DMS 273 treated with DMSO at 0.1 percent for 48 hours (cell line): ENCODE data around the gene SFTA2.
"Not testable (repeated sequence)": the region's sequence is repeated elsewhere in the genome, so short reads cannot be mapped to it uniquely, and the experiment has no call there.

Source experiments
- DNase-seq: peaks from one replicate; lab custom pipeline; 2025; lab: John Stamatoyannopoulos, UW

The SFTA2 gene

GRCh38 chr6:30942338-30943060 is 10.5 kb upstream of the SFTA2 start:
- peak; percentile 5 for DNase-seq

DNA sequence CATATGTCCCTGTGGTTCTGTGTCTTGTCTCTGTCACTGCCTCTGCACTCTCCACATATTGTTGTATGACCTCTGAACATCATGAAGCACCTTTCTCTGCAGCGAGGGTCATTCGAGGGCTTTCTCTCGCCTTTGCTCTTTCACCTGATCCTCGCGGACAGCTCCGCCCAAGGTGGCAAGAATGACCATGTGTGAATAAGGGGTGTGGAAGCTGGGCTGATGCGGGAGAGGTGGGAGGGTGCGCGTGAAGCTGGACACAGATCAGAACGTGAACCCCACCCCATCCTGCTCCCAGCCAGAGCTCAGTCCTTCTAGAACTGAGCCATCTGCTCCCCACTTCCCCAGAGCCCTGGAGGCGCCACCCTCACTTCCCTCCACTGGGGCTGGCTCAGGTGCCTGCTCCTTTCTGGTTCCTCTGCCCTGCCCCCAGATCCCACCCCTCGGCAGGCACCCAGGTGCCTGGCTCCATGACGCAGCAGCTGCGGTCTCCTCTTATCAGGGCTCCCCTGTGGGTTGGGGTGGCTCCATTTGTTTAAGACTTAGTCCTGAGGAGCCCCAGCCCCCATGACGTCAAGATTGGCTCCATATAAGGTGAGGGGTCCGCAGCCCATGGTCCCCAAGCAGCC is 8.5 kb upstream of the SFTA2 start, which contains the start of gene MUCL3:
TSS of gene MUCL3 (plus strand) at position 613 of the 626 bp plus-strand sequence. CDS start 27 bp downstream, outside the sequence.
- DNase-seq = no peak

DNA sequence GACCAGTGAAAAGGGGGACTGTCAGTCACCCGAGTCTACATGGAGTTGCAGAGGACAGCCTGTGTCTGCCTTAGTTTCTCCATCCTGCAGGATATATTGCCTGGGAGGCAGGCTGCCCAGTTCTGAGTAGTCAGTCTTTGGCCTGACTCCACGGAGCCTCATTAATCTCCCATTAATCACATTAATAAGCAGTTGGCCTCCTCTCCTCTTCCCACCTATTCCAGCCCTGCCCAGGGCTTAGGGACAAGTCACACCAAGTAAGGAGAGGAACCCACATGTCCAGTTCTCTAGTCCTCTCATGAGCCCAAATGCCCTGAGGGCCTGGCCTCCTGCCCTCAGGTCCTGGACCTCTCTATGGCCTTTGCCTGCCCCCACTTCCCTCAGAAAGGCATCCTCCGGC is 7.5 kb upstream of the SFTA2 start:
- no peak for DNase-seq

DNA sequence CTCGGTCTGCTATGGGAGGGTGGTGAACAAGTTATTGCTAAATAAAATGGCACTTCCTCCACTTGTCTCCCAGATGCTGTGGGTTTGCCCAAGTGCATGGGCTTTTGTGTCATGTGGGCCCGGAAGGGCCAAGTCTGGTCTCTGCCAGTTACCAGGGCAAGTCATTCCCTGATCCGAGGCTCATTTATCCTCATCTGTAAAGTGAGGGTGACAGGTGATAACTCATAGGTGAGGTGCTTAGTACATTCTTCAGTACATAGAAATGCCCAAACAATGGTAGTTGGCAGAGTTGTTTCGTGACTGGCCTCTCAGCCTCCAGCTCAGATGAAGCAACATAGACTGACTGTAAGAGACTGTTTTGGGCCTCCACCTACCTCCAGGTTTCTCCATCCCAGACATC is 6.8 kb upstream of the SFTA2 start:
- DNase-seq = no peak

DNA sequence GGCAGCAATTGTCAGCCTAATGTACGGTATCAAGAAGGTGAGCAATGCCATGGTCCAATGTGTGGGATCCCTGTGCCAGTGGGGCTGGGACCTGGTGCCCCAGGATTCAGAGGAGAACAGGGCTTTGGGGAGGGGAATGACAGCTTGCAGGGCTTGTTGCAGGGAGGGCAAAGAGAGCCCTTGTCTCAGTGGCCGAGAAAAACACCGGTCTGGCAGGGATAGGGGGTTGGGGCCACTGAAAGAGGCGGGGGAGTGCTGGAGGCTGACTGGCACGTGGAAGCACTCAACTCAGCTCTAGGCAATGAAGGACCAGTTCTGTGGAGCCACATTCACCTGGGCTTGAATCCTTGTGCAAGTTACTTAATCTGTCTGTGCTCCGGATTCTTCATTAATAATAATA is 5.3 kb upstream of the SFTA2 start:
- no peak for DNase-seq

GRCh38 chr6:30935018-30935417 is 3.0 kb upstream of the SFTA2 start:
- DNase-seq = no peak

DNA sequence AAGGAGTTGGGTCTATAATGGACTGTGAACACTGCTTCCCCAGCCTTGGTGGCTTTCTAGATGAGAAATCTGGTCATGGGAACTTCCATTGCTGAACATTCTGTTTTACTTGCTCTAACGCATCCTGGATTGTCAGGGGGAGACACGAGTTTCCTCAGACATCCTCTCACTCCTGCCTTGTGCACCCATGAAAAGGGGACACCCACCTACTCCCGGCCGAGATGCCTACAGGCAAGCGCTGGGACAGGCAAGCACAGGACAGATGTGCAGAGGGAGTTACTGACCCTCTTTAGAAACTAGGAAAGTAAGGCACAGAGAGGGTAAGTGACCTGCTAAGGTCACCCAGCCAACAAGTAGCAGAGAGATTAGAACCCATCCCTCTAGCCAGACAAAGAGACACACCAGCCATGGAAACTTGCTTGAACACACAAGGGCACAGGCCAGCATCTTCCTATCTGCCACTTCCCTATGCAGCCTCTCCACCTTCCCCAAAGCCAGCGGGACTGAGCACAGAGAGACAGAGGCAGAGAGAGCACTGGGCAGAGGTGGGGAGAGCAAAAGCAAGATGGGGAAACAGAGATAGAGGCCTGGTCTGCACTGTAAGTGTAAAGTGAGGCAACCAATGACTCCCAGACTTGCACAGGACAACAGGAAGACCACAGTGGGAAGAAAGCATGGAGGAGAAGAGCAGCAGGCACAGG is 845 bp upstream of the SFTA2 start:
- DNase-seq = no peak

DNA sequence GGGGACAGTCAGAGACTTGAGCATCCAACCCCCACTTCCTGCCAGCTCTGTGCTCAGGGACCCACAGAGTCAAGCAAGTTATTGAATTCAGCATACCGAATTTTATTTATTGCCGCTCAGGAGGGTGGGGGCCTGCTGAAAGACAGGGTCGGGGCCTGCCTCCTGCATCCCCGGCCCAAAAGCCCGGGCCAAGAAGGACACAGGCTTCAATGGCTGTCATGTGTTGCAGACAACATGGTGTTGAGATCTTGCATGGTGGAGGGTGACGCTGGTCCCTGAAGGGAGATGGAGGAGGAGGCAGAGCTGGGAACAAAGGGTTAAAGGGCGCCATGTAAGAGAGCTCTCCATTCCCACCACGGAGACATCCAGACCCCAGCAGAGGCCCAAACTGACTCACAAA is 698 bp downstream of the SFTA2 start:
- no peak for DNase-seq

DNA sequence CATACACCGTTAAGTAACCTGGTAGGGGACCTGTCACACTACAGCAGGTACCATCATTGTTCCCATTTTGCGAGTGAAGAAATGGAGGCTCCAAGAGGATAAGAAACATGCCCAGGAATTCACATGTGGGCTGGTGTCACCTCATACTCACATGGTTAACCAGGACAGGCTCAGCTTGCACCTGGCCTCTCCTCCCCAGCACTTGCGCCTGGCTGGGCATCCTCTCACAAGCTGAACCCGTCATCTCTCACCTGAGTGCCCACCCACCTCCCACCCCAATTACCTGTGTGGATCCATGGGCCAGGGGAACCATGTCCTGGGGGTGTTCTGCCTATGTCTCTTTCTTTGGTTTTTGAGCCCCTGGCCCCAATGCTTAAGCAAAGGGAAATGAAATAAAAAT is 1.5 kb downstream of the SFTA2 start:
- no peak for DNase-seq

DNA sequence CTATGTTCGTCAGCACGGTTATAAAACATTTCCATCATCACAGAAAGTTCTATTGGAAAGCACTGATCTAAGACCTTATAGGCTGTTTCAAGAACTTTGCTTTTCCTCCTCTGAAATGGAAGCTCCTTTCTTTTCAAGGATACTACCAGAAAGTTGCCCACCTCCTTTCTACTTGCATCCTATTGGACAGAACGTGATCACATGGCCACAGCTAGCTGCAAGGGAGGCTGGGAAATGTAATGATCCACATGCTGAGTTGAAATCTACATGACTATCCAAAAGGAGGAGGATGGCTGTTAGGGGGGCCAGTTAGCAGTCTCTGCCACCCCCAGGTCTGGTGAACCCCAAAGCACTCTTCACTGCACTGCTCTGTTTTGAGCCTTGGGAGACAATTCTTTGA is 3.3 kb downstream of the SFTA2 start:
- DNase-seq = no peak

GRCh38 chr6:30927080-30927479 is 4.9 kb downstream of the SFTA2 start:
- not testable (repeated sequence) for DNase-seq

DNA sequence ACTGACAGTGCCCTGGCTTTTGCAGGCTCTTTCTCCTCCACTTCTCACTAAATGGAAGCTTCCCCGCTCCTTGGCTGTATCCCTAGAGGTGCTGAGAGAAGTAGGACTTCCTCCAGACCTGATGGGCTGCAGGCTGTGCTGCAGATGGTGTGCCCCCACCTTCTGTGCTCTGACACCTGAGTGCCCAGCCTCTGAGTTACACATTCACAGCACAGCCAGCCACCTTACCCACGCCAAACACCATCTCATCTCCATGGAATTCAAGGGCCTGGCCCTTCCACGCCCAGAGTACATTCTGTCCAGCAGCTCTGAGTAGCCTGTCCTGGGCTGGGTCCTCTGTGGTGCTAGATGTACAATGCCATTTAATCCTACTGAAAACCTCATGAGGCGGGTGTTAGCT is 5.3 kb downstream of the SFTA2 start:
- no peak for DNase-seq

- DNase-seq = not testable (repeated sequence)
Measured at GRCh38 chr6:30924040-30924627, 7.8 kb downstream of the SFTA2 start.

- DNase-seq = no peak
Measured at GRCh38 chr6:30922447-30922852, 9.5 kb downstream of the SFTA2 start.

- no peak for DNase-seq
Measured at GRCh38 chr6:30918670-30919069, 13.3 kb downstream of the SFTA2 start.

DNA sequence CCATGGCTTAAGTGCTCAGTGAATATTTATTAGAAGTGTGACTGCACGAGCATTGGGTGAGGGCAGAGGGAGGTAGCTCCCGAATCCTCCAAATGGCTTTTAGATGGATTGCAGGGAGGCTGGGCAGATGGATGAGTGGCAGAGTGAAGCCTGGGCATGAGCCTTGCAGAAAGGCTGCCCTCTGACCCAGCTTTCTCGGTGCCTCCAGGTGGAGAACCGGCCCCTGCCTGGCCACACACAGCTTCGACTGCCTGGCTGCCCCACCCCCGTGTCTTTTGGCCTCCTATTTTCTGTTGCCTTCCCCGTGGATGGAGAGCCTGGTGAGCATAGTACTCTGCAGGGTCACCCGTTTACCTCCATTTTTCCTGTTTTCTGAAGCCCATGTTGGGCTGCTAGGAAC is 14.5 kb downstream of the SFTA2 start:
- no peak for DNase-seq

GRCh38 chr6:30917041-30917440 is 14.9 kb downstream of the SFTA2 start:
- DNase-seq = no peak

- DNase-seq = peak; percentile 23
Measured at GRCh38 chr6:30915591-30915946, 16.4 kb downstream of the SFTA2 start.

GRCh38 chr6:30914854-30915590 is 16.9 kb downstream of the SFTA2 start:
- no peak for DNase-seq

GRCh38 chr6:30914076-30914853 is 17.7 kb downstream of the SFTA2 start, which contains the start of gene VARS2:
Gene VARS2, plus strand, starts transcription at chr6:30914238. Its CDS starts 599 bp downstream, at chr6:30914837.
- DNase-seq = peak; percentile 64

DNA sequence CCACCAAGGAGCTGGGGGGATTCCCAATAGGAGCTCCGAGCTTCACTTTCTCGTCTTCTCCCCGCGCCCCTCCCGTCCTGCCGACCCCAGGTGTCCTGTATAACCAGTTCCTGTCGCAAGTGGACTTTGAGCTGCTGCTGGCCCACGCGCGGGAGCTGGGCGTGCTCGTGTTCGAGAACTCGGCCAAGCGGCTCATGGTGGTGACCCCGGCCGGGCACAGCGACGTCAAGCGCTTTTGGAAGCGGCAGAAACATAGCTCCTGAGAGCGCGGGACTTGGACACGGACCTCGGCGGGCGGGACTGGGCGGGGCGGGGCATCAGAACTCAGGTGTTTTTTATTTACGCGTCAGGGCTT is 18.3 kb downstream of the SFTA2 start:
- DNase-seq = no peak
